ENCODE data around the gene CCDC81. TPM values are rescaled to one million over a fixed set of nuclear protein-coding genes. Genes with fewer than 3 reads are reported as not detected.

The CCDC81 gene
- total RNA-seq, 4 donors from 2014 or later, result 0.51 to 1.1 TPM; not detected in 2

DNA sequence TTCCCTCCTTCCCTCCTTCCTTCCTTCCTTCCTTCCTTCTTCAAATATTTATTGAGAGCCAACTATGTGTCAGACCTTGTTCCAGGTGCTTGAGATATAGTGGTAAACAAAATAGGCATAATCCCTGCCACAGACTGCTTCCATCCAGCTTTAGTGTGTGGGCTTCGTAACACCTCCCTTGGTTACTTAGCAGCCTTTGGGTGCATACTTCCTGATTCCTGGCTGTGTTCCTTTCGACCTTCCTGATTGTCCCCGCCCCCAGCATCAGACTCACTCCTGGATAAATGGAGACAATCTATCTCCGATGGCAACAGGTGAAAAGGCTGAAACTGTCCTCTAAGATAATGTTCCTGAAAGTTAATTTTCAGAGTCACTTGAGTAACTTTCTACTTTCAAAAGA lies 13.5 kb downstream of the CCDC81 start:
- TF ChIP-seq, protein P1, sequence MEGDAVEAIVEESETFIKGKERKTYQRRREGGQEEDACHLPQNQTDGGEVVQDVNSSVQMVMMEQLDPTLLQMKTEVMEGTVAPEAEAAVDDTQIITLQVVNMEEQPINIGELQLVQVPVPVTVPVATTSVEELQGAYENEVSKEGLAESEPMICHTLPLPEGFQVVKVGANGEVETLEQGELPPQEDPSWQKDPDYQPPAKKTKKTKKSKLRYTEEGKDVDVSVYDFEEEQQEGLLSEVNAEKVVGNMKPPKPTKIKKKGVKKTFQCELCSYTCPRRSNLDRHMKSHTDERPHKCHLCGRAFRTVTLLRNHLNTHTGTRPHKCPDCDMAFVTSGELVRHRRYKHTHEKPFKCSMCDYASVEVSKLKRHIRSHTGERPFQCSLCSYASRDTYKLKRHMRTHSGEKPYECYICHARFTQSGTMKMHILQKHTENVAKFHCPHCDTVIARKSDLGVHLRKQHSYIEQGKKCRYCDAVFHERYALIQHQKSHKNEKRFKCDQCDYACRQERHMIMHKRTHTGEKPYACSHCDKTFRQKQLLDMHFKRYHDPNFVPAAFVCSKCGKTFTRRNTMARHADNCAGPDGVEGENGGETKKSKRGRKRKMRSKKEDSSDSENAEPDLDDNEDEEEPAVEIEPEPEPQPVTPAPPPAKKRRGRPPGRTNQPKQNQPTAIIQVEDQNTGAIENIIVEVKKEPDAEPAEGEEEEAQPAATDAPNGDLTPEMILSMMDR (IDR thresholded peaks at IDR 0.05; ENCODE audit: low read depth), result no peak

DNA sequence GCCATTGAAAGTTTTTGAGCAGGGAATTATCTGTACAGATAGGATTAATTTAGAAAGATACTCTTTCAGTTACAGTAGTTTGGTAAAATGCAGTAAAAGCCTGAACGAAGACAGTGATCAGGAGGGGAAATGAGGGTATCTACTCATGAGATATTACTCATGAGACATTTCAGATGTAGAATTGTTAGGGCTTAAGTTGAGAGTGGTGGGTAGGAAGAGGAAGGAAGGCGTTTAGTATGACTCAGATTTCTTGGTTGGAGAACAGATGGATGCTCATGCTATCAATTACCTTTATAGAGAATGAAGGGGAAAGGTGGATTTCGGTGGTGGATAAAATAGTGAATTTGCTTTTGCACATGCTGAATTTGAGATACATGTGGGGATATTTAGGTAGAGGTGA lies 15.8 kb downstream of the CCDC81 start:
- TF ChIP-seq, protein P1 (IDR thresholded peaks at IDR 0.05; ENCODE audit: low read depth), result no peak

DNA sequence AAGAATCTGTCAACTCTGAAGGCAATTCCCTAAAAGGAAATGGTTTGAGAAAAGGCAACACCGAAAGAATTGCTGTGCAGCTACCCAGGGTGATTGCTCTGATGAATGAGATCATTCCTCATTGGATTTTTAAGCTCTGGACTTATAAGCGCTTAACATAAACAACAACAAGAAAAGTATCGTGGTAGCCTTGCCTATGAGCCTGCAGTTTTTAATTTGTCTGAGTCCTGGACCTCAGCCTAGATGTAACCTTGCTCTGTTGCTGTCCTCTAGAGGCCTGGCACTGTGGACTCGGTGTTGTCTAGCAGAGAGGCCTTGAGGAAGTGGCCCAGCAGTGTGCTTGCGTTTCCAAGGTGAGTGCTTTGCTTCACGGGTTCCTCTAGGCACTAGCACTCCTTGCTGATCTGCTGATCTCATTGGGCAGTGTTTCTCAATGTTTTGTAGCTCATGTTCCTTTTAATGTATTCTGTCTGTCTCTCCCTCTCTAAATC lies 20.4 kb downstream of the CCDC81 start:
- TF ChIP-seq, protein P1 (IDR thresholded peaks at IDR 0.05; ENCODE audit: low read depth), result no peak

DNA sequence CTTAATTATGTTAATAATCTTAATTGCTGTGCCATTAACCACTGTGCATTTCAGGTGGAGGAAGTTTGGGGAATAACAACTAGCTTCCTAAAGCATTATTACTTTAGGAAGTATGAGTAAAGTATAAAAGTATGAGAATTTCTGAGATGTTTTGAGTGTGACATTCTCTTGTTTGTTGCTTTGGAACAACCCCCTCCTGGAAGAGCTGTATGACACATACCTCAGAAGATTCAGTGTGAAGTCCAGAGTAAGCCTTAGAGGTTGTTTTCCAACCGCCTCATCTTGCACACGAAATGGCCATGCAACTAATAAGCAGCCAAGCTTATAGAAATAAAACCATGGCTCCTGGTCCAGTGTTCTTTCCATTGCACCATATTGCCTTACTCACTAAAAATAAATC lies 21.7 kb downstream of the CCDC81 start:
- TF ChIP-seq, protein P1 (IDR thresholded peaks at IDR 0.05; ENCODE audit: low read depth), result no peak

DNA sequence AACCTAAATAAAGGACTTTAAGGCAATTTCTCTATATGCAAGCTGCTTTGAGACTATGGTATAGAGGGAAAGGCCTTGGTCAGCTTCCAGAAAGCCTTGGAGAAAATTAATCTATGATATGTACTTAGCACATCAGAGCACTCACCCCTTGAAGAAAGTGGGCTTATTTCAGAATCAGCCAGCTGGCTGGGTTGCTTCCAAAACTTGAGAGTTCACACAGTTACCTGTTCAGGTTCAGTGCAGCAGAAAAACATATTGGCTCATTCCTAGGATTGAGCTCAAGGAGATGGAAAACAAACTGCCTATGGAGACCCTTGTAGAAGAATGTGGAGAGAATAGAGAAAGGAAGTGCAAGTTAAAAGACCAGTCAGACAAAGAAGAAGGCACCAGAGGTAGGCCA lies 22.7 kb downstream of the CCDC81 start:
- TF ChIP-seq, protein P1 (IDR thresholded peaks at IDR 0.05; ENCODE audit: low read depth), result no peak

DNA sequence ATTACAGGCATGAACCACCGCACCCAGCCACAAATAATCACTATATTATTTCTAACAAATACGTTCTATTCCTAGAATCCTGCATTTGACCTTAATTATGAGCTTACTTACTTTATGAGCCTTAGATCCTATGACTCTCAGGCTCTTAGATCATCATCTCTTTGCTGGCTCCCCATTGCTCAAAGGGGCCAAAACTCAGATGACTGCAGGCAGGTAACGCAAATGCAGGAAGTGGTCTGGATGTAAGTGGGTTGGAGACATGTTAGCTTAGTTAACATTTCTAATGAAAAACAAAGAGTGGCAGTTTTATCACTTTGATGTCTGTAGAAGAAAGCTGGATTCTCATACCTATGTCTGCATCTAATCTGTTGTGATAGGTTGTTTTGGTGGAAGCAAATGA lies 23.4 kb downstream of the CCDC81 start:
- TF ChIP-seq, protein P1 (IDR thresholded peaks at IDR 0.05; ENCODE audit: low read depth), result no peak

DNA sequence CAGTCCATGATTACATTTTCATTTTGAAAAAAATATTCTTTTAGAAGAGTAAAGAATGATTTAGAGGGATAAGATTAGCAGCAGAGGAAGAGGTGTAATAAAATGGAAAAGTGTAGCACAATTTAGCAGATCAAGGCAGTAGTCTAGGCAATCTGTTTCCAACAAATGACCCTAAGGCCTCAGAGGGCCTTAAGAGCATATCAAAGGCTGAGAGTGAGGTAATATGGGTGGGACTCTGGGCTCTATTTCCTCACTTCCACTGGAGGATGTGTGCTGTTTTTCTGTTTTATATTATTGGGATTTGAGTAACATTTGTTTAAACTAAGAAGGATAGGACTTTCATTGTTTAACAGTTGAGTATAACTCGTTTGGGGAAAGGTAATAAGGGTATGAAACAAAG lies 28.8 kb downstream of the CCDC81 start:
- TF ChIP-seq, protein P1 (IDR thresholded peaks at IDR 0.05; ENCODE audit: low read depth), result no peak
